ENCODE measurements around the gene GRIK2. TPM values are rescaled to one million over a fixed set of nuclear protein-coding genes. Genes with fewer than 3 reads are reported as not detected.

The GRIK2 gene
- total RNA-seq, 1 experiment from 2014 or later: 0.70 TPM

GRCh38 chr6:101650402-101651100 is 257.0 kb downstream of the GRIK2 start:
- H3K4me2 ChIP-seq (ENCODE audit: insufficient read depth, insufficient read length, low read length): no peak overlapping the region
- peak overlapping the region; percentile 10 to 60 (median 12); a peak in 3 of 7 replicates for H3K27ac Mint-ChIP-seq
- no peaks in the 10 kb centered on the region for H4K20me1 ChIP-seq (ENCODE audit: control insufficient read depth, insufficient read depth, insufficient read length)
- H3K4me1 Mint-ChIP-seq: peaks cover 29 to 35% of the 10 kb centered on the region in 2 experiments
- no peaks in the 10 kb centered on the region for H3K79me1 ChIP-seq (ENCODE audit: insufficient read depth, low read depth, low read length, poor library complexity, severe bottlenecking)
- no peak for TF ChIP-seq CTCF (conservative IDR thresholded peaks at IDR 0.05)
- no peaks in the 10 kb centered on the region for H3K9me3 ChIP-seq (ENCODE audit: control insufficient read depth, low read depth, low read length)
- no peak overlapping the region for H2BK12ac ChIP-seq (ENCODE audit: insufficient read length, low read depth, low read length)
- no peak overlapping the region for H3K23ac ChIP-seq (ENCODE audit: insufficient read length, low read depth, low read length)
- WGBS (ENCODE audit: extremely low coverage, insufficient read length, low lambda C conversion rate): no CpG with 5 or more reads among the region's 3 CpGs
- no peaks in the 10 kb centered on the region for H3K27me3 ChIP-seq (ENCODE audit: insufficient read depth, low read length)
- H3K4me1 ChIP-seq (ENCODE audit: insufficient read depth, low read length): peaks cover 7% of the 10 kb centered on the region; the same call in 1 of the 2 replicates
- no peaks in the 10 kb centered on the region for H3K23me2 ChIP-seq (ENCODE audit: insufficient read length, low read depth, low read length, poor library complexity, severe bottlenecking)
- no peak overlapping the region for H2BK5ac ChIP-seq (ENCODE audit: insufficient read length, low read length)
- peaks cover 0 to 7% (median 3%) of the 10 kb centered on the region in 3 experiments; a peak in 4 of 7 replicates for H3K36me3 Mint-ChIP-seq (ENCODE audit: insufficient read depth in 1 of 3, low read depth in 3 of 3)
- no peak overlapping the region for H3K27ac ChIP-seq (ENCODE audit: insufficient read length, low read depth, low read length)
- no peak overlapping the region for H2AK5ac ChIP-seq (ENCODE audit: insufficient read length, low read length)
- no peak overlapping the region for H3K56ac ChIP-seq (ENCODE audit: insufficient read length, low read depth, low read length)
- H3K79me2 ChIP-seq (ENCODE audit: insufficient read depth, low read length): no peaks in the 10 kb centered on the region
- no peak for DNase-seq
- no peak overlapping the region for H2AFZ ChIP-seq (ENCODE audit: low read length)
- H3K9me3 Mint-ChIP-seq: peaks cover 2 to 4% of the 10 kb centered on the region in 2 experiments; a peak in 3 of 5 replicates
- H4K8ac ChIP-seq (replicated peaks; ENCODE audit: insufficient read length, low read depth, low read length): no peak overlapping the region
- H3K9ac ChIP-seq (ENCODE audit: extremely low read depth, insufficient read length, low read length): no peak overlapping the region
- peak overlapping the region in 1 of 2 experiments; percentile 1; a peak in 2 of 5 replicates for H3K4me3 Mint-ChIP-seq
- H2BK20ac ChIP-seq (ENCODE audit: low read depth, low read length, poor library complexity, severe bottlenecking): no peak overlapping the region
- H4K5ac ChIP-seq (ENCODE audit: insufficient read length, low read depth, low read length): no peak overlapping the region
- no peak overlapping the region for H2BK15ac ChIP-seq (ENCODE audit: low read depth, low read length)
- no peaks in the 10 kb centered on the region for H3K27me3 Mint-ChIP-seq (ENCODE audit: low read depth)
- H4K91ac ChIP-seq (ENCODE audit: insufficient read length, low read depth, low read length): no peak overlapping the region
- H2BK120ac ChIP-seq (ENCODE audit: low read depth, low read length, poor library complexity, severe bottlenecking): no peak overlapping the region
- H3K4ac ChIP-seq (ENCODE audit: low read depth, low read length): no peak overlapping the region
- H3K18ac ChIP-seq (ENCODE audit: insufficient read length, low read depth, low read length): no peak overlapping the region
- H3K14ac ChIP-seq (ENCODE audit: insufficient read depth, low read length): no peak overlapping the region
- no peak overlapping the region for H3T11ph ChIP-seq (ENCODE audit: low read length)

Measured in H9 (cell line).